ENCODE results near the gene SBF1.

Gene SBF1

DNA sequence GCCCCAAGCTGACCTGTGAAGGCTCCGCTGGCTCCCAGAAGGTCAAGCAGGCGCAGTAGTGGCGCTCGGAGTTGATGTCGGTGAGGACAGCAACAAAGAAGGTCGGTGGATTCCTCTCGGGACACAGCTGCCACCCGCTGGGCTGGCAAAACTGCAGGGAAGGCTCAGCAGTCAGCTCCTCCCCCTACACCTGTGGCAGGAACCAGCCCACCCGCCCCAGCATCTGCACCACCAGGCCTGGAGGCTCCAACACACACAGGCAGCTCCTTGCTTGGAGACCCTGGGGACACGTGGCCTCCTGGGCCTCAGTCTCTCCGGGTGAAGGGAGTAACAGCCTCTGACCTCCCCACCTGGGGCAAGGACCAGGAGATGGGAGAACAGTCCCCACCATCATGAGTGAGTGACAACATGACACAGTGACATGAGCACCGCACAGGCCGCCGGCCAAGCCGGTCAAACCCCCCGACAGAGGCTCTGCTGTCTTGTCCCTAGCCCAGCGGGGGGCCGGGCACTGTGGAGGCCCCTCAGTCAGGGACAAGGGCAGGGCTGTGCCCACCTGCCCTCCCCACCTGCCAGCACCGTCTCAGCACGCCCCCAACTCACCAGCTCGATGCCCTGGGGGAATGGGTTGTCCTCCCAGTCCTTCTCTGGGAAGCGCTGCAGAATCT lies 6.9 kb downstream of the SBF1 start:
- no peak for DNase-seq (ENCODE audit: low spot score)

DNA sequence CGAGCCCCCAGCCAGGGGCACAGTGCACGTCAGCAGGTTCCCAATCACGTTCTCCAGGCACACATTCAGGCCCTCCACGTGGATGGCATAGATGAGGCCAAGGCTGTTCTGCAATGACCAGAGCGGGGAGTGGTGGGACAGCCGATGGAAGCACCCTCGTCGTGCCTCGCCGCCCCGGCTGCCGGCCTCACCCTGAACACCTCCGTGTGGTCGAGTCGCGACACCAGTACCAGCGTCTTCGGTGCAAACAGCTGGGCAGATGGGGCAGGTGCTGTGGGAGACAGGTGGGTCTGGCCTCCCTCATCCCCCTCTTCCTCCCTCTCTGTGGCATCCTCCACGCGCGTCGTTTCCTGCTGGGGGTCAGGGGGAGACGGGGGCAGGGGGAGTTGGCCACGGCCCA lies 7.5 kb downstream of the SBF1 start:
- DNase-seq (ENCODE audit: low spot score), result no peak

DNA sequence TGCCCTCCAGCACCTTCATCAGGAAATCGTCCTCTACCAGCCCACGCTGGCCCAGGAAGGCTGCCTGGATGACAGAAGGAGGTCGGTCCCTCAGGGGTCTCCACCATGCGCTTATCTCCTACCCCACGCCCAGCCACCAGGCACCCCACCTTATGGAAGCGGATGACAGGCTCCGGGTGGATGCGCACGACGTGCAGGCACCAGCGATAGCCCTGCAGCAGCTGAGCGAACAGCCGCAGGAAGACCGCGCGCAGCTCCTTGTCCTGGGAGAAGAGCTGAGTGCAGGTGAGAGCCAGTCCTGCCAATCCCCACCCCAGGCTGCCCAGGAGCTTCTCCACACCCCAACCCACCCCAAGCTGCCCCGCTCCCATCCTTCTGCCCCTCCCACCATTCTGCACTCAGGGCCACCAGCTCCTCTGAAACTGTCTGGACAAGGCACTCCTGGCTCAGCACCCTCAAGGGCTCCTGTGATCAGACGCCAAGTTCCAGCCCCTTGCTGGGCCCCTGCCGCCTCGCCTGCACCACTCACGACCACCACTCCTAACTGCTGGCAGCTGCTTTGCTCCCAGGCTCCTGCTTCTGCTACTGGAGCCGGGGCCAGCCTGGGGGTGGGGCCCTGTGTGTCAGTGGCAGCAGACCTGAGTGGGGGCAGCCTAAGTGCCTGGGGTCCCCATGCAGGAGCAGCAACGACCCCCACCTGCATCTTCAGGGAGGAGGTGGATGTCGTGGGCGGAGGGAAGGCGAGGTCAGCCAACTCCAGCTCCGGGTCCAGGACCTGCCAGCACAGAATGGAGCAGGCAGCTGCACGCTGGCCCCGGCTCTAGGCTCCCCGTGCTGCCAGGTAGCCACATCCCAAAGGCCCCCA lies 9.5 kb downstream of the SBF1 start:
- no peak for DNase-seq (ENCODE audit: low spot score)

DNA sequence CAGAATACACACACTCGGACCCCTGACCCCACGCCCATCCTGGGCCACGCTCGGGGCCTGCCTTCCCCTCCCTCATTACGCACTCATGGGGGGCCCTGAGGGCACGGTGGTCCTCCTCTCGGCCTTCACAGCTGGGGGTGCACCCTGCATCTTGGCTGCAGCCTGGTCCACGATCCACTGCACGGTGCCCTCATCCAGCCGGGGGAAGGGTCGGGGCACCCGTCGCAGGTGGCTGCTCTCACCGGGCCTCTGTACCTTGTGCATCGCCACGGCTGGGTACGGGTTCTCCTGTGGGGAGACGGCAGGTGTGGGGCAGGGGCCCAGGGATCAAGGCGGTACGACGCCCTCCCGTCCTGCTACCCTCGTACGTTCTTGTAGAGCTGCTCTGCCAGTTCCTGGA lies 10.4 kb downstream of the SBF1 start:
- DNase-seq (ENCODE audit: low spot score), result no peak

DNA sequence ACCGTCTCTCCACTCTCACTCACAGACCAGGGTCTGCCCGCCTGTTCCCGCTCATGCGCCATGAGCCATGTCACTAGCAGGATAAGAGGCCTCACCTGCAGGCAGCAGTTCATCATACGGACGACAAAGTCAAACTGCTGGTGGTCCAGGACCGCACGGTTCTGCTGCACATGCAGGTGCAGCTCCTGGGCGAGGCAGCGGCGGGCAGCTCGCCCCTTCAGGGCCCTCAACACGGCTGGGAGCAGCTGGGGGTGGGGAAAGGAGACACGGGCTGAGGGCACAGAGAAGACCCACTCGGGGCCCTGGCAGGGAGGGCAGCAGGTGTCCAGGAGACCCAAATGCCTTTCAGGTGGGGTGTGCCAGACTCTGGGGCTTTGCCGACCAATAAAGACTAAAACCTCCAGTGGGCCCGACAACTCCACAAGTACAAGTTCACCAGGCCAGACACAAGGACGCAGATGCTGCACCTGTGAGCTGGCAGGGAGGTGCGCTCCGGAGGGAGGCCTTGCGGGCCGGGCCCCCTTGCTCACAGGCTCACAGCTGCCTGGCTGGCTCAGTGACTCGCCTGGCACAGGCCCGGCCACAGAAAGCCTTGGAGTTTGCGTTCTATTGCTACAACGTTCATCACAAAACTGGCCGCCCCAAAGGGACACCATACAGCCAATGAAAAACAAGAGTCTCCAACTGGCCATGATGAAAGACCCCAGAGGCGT lies 11.5 kb downstream of the SBF1 start:
- DNase-seq (ENCODE audit: low spot score), result no peak

DNA sequence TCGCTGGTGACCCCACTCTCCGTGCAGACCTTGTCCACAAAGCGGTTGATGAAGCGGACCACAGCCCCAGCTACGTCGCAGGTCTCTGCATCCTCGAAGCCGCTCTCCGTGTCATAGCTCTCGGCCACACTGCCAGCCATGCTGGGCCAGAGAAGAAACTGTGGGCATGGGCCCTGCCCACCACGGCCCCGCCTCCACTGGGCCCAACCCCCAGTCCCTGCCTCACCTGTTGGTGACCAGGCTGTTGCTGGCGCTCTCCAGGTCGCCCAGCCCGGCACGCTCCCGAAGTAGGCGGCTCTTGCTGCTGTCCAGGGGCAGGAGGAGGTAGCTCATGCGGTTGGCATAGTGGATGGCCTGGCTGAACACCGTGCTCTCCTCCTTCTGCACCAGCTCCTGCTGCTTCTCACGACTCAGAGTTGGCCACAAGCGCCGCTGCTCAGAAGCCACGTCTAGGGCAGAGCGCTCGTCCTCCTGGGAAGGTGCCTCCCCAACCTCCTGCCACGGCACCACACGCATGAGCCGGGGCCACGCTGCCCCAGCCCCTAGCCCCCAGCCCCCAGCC lies 12.8 kb downstream of the SBF1 start:
- no peak for DNase-seq (ENCODE audit: low spot score)

DNA sequence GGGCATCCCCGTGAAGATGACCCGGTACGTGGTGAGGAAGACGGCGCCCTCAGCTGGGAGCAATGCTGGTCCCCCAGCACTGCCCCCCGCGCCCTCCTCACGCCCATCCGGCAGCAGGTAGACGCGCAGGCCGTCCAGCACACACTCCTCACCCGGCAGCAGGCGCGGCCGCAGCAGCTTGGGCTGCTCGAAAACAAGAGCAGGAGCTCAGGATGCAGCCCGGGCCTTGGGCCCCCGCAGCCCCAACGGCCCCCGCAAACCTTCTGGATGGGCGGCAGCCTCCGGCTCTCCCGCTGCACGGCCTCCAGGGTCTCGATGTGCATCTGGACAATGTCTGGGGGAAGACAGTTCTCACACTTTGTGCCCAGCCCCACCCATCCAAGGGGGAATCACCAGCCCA lies 13.3 kb downstream of the SBF1 start:
- DNase-seq (ENCODE audit: low spot score), result no peak

DNA sequence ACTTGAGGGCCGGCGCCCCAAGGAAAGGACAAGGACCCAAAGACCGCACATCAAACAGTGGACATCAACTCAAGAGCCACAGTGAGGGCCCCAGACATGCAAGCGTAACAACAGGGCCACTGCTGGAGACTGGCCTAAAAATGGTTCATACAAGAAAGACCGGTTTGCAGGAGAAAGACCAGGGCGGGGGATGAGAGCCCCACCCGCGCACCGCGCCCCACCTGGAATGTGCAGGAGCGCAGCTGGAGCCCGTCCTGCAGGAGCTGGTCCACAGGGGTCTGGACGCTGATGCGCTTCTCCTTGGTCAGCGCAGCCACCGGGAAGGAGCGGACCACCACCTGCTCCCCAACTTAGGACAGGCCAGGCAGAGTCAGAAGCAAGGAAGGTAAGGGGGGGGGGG lies 13.9 kb downstream of the SBF1 start:
- DNase-seq (ENCODE audit: low spot score), result no peak

DNA sequence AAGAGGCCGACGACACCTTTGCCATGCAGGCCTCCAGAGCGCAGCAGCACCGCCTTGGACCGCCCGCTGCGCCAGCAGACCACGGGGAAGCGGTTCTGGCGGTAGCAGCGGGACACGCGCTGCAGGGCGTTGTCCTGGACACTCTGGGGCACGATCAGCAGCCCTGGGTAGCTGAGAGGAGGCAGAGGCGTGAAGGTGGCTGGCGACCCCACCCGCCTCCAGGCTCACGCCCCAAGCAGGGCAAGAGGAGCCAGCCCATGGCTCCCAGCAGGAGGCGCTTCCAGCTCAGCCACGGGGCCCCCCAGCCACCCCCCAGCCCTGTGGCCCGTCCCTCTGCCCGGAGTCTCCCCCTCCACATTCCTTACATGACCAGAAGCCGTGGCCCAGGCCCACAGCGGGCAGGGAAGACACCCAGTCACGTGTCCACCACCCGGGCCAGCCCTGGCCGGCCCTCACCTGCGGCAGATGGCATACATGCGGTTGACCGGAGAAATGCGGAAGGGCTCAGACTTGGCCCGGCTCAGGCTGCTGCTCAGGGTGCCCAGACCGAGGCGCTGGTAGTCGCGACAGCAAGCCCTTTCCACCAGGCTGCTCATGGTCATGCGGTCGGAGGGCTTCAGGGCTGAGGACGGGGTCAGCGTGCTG lies 15.2 kb downstream of the SBF1 start:
- no peak for DNase-seq (ENCODE audit: low spot score)

DNA sequence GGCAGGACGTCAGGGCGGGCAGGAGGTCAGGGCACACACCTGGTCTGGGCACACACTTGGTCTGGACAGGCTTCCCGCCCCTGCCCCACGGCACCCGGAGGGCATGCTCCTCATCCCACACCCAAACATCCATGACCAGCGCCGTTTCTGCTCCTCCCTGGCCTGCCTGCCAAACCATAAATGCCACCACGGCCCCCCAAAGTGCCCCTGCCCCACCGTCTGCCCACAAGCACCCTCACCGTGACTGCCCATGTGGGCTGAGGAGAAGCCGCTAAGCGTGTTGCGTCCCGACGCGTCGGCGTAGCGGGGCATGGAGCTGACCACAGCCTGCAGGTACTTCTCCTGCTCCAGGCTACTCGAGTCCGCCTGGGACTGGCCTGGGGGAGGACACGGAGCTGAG lies 15.8 kb downstream of the SBF1 start:
- no peak for DNase-seq (ENCODE audit: low spot score)

DNA sequence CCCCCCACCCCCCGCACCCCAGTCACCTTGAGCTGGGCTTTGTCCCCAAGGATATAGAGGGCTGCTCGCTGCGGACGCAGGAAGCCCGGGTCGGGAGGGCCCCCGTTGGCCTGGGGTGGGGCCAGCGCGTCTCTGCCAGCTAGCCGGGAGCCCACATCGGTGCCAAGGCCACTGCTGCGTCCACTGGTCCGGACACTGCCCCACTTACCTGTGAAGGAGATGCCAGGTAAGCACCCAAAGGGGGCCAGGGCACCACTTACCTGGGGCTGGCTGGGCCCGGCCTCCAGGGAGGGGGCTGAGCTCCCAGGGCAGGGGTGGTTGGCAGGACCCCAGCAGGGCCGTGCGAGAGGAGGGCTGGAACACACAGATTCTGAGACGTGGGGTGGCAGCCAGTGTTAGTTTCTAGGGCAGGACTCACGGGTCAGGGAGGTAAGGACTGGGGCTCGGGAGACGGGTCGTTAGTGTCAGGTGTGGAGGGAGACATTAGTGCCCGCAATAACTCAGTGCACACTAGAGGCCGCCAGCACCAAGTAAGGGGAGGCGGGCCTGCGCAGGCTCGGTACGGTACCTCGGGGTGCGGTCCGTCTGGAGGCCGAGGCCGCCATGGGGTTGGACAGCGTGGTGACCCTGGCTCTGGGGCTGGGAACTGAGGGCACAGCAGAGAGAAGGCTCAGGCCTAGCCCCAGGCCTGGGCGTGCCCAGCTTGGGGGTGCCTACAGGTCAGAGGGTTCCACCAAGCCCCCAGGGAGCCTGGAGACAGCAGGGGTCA lies 18.2 kb downstream of the SBF1 start:
- no peak for DNase-seq (ENCODE audit: low spot score)

DNA sequence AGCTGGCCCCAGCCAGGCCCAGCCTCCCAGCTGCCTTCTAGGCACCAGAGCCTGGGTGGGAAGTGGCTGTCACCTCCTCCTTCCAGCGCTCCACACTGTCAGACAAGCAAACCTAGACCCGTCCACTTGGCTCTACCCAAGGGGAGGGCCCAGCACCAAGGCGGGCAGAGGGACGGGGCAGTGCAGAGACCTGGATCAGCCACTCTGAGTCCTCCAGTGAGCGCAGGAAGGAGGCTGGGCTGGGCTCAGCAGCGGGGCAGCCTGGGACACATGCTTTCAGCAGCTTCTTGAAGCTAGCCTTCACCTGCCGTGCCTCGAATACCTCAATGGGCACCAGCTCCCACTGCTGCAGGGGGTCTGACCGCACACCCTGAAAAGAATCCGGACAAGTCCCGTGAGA lies 18.8 kb downstream of the SBF1 start:
- no peak for DNase-seq (ENCODE audit: low spot score)

DNA sequence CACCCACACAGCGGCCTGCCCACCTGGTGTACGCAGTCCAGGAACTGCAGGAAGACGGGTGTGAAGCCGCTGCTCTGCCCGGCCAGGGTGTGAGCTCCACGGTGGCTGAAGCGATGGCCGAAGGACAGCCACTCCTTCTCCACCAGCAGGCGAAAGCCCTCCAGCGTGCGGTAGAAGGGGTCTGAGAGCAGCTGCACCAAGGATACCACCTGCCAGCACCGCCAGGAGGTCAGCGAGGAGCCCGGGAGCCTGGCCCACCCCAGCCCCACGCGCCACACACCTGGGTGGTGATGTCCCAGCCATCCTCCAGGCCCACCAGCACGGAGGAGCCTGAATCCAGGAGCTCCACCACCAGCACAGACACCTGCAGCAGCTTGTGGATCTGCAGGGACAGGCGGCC lies 19.6 kb downstream of the SBF1 start:
- DNase-seq (ENCODE audit: low spot score), result no peak

DNA sequence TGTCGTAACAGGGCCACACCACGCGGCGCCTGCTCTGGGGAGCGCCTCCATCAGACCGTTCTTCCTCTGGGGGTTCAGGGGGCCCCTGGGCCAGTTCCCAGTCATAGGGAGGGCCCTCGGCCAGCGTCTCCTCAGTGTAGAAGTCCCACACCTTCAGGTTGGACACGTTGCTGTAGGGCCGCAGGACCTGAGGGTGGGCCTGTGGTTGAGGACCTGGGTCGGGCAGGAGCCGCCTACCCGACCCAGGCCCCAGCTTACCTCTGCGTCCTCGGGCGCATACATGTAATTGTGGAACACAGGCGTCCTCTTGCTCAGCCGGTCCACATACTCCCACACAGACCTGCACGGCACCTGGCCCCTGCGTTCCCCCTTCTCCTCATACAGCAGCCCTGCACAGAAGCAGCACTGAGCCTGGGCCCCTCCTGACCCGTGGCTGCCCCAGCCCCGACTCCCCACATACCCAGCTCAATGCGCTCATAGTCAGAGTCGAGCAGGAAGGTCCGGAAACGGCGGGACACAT lies 20.2 kb downstream of the SBF1 start:
- no peak for DNase-seq (ENCODE audit: low spot score)

DNA sequence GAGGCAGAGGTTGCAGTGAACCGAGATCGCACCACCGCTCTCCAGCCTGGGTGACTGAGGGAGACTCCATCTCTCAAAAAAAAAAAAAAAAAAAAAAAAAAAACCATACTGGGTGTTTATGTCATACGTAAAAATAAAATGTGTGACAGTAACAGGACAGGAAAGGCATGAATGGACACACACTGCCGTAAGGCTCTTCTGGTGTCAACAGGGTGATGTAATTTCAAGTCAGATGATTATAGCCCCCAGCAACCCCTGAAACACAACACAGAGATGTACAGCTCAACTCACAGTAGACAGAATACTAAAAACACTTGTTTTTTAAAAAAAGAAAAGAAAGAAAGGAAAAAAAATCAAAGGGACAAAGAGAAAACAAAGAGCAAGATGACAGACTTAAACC lies 22.2 kb downstream of the SBF1 start:
- no peak for DNase-seq (ENCODE audit: low spot score)

DNA sequence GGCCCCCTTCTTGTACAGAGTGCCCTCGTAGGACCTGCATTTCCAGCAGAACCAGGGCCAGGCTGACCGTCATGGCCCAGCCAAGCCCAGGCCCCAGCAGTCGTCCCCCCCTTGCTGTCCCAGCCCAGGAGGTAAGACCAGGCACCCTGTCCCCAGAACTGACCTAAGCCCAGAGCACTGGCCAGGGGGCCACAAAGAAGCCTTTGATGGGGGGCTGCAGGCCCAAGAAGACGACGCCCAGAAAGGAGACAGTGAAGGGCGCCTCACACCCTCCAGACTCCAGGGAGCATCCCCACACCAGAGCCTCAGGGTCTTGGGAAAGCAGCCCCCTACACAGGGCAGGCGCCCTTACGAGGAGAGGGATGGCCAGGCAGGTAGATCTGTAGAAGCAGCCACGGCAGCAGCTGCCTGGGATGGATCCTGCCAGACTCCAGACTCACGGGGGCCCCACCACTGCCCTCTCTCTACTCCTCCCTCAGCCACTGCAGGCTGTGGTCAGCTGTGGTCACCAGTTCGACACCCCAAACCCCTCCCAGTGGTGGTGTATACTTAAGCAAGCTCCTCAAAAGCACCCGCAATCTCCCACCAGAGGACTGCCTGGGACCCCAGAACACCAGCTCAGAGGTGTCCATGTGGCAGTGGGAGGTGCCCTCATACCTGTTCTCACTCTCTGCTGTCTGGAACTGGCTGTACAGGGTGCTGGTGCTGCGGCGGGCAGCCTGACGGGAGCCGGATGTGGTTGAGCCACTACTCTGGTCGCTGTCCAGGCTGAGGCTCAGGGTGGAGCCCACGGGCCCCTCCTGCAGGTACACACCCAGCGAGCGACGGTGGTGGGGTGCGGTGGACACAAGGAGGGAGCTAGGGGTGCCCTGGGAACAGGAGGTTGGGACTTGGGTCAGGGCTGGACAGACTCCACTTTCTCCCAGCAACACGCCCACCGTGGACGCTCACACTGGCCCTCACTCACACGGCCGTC lies 27.0 kb downstream of the SBF1 start:
- no peak for DNase-seq (ENCODE audit: low spot score)

DNA sequence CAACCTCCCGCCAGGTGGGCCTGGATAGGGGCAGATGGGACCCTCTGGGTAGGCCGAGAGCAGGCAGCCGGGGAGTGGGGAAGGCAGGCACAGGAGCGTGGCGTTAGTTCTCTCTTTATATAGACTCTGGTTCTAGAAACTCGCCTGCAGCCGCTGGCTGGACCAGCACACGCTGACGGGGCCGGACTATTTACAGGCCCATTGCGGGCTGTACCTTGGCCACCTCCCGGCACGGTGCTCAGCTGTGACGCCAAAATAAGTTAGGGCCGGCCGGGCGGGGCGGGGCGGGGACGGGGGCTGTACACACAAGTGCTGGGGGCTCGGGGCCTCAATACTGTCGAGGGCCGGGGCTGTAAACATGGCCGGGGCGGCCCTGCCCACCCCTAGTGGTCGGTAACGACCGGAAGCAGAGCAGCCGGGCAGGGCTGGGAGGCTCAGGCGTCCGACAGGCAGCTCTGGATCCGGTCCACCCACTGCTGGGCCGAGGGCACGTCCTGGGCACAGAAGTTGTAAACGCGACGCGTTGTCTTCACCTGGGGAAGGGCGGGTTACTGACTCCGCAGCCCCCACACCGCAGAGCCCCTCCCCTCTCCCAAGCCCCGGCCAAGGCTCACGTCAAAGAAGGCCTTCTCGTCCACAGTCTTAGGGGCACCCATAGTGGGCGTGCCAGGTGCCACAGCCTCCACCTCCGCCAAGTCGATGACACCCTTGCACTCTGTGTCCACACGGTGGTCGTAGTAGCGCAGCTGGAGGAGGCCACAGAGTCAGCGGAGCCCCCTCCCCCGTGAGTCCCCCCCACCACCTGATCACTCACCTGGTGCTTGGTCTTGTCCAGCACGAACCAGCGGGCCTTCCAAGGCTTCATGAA lies 27.9 kb downstream of the SBF1 start:
- DNase-seq (ENCODE audit: low spot score), result no peak

DNA sequence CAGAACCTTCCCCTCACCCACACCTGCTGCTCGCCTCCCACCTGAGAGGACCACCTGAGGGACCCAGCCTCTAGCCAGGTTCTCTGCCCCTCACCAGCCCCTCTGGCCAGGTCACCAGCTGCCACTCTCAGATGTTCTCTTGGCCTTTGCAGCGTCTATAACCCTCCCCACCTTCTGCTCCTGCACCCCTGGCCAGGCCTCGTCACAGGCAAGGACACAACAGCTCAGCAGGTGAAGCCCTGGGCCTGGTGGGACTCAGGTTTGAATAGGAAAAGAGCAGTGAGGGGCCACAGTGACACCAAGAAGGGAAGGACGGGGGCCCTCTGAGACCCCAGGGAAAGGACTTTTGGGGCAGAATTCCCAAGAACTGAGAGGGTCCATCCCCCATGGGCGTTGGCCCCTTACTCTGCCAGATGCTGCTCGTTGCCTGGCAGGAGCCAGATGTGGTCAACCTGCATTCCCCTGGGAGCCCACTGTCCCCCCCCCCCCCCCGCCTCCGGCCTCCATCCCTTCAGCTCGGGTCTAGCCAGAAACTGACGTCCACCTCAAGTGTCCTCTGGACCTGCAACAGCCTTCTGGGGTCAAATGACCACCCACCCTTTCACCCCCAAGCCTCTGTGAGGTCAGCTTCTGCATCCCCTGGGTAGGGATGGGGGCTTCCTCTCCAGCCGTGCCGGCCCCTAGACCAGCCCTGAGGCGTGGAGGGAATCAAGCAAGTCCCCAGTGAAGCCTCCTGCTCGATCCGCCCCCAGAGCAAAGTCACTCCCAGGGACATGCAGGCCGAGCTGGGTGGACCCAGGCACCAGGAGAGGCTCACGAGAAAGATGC lies 28.7 kb downstream of the SBF1 start:
- DNase-seq (ENCODE audit: low spot score), result no peak

Measured in HuH-7 (cell line).